T-helper 22 cell (primary cell): ENCODE data around the gene NINJ2.

Experiments used
- DNase-seq: peaks from one replicate; pipeline ENCODE4 v3.0.0-alpha.2; 2020; ENCODE audit warnings: low read depth

Gene NINJ2

GRCh38 chr12:569091-569676 is 94.1 kb downstream of the NINJ2 start:
- no peak for DNase-seq

GRCh38 chr12:568486-568885 is 94.8 kb downstream of the NINJ2 start:
- no peak for DNase-seq

- DNase-seq = no peak
These were observed 97.6 kb downstream of the NINJ2 start for GRCh38 chr12:565589-566105.

- DNase-seq = no peak
These were observed 98.1 kb downstream of the NINJ2 start for GRCh38 chr12:565161-565560.

GRCh38 chr12:563787-564298 is 99.4 kb downstream of the NINJ2 start:
- DNase-seq = no peak

DNA sequence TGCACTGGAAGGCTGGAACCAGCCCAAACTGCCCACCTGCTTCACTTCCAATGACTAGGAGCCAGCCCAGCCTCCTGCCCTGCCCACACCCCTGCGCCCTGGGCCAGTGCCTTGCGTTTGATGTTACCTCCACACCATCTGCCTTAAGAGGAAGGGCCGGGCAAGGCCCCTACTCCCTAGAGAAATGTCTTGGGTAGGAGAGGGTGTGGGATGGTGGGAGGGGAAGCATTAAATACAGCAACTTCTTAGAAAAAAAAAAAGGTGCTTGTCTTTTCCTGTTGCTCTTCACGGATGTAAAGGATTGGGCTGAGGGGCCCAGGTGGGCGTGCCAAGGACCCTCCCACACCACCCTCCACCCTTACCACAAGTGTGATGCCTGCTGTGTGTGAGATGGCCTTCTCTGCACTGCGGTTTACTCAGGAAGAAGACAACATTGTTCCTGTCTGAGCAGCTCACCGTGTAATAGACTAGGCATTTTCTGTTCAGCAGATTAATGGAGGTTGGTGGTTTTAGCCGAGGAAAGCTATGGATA is 99.9 kb downstream of the NINJ2 start:
- peak; percentile 58 for DNase-seq

DNA sequence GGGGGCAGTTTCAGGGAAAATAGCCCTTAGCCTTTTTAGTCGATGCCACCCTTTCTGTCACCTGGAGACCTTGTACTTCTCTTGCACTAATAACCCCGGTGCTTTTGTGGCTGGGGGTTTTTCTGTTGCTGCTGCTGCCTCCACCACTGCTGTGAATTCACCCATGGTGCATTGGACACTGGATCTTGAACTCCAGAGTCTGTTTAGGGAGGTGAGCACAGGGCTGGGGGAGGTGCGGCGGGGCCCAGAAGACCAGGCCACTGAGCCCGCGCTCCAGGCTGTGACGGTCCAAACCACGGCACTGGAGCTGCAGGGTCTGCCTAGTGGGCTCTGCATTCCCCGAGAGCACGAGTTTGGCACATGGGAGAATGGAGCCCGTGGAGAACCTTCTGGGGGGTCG is 100.6 kb downstream of the NINJ2 start:
- DNase-seq = no peak

DNA sequence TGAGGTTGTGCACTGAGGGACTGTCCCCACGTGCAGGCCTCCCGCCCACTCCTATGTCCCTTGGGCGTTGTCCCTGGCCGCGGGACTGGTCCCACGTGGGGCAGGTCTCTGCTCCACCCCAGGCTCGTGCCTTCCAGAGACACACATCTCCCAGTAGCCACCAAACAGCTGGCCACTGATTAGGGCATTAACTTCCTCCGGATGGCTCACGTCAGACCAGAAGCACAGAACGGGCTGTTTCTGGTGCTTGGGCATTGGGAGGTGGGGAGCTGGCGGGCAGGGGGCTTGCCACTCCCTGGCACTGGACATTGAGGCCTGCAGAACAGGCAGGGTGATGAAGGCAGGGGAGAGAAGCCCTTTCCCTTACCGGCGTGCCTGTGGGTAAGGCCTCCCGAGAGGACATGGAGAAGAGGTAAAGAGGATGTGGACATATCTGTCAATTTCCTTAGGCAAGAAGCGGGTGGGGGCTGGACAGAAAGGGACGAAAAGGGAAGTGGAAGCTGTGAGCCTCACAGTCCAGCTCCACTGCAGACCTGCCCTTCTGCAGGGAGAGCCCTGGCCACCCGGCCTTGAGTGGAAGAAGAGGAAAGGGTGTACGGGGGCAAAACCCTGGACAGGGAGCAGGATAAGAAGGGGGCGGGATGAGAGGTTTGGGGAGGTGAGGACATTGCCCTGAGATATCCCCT is 101.2 kb downstream of the NINJ2 start:
- DNase-seq = no peak

DNA sequence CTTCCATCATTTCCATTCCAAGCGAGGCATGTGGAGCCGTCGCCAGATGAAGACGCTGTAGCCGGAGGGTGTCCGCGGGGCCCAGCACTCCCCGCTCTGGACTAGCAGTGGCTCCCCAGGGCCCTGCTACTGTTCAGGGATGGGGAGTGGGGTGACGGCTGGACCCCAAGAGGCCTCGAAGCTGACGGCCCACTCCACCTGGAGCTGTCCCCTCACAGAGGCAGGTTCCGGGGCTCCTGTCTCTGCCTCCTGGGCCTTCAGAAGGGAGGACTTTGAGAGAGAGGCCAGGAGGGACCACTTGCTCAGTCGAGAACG is 101.9 kb downstream of the NINJ2 start:
- DNase-seq = no peak

GRCh38 chr12:560691-561390 is 102.4 kb downstream of the NINJ2 start:
- no peak for DNase-seq

- DNase-seq = no peak
These were observed 103.3 kb downstream of the NINJ2 start for GRCh38 chr12:559906-560455.

DNA sequence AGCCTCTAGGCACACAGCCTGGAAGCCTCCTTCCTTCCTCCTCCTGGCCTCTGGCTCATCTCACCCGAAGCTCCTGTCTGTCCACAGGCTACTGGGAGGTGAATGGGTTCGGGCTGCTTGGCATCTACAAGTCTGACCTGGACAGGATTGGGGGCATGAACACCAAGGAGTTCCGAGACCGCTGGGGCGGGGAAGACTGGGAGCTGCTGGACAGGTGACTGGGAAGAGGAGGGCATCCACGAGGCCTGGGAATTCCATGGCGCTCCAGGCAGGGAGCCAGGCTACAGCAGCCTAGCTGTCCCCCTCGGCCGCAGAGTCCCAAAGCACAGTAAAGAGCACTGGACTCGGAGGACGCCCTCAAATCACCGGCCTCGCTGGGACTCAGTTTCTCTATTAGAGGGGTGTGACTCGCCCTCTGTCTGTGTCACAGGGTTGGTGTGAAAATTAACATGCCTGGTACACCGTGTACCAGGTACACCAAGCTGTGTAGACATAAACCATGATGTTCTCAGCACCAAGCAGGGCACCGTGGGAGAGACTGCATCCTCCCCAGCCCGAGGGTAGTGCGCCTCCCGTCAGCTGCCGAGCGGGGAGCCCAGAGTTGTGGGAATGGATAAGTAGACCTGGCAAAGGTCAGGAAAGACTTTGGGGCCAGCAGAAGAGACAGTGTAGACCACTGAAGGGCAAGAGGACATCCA is 103.9 kb downstream of the NINJ2 start:
- no peak for DNase-seq

DNA sequence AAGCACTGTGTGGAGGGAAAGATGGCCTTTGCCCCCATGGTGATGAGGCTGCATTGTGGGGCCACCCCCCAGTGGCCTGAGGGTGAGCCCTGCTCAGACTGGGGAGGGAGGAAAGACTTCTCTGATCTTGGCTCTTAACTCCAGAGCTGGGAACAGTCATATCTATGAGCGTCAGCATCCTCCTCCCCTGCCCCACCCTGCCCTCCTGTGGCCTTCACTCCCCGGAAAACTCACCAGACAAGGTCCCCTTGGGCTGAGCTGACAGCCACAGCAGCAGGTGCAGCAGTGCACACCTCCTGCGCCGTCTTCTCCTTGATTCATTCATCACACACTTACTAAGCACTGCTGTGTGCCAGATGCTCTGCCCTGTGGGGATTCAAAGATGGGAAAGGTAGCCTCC is 104.7 kb downstream of the NINJ2 start:
- no peak for DNase-seq

DNA sequence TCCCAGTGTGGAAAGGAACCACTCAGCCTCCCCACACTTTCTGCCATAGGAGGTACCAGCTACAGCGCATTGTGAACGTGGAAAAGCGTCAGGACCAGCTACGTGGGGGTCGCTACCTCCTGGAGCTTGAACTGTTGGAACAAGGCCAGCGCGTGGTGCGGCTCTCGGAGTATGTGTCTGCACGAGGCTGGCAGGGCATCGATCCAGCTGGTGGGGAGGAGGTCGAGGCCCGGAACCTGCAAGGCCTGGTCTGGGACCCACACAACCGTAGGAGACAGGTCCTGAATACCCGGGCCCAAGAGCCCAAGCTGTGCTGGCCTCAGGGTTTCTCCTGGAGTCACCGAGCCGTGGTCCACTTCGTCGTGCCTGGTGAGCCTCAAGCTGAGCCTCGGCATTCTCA is 106.7 kb downstream of the NINJ2 start:
- DNase-seq = no peak

- no peak for DNase-seq
These were observed 109.3 kb downstream of the NINJ2 start for GRCh38 chr12:554001-554285.

DNA sequence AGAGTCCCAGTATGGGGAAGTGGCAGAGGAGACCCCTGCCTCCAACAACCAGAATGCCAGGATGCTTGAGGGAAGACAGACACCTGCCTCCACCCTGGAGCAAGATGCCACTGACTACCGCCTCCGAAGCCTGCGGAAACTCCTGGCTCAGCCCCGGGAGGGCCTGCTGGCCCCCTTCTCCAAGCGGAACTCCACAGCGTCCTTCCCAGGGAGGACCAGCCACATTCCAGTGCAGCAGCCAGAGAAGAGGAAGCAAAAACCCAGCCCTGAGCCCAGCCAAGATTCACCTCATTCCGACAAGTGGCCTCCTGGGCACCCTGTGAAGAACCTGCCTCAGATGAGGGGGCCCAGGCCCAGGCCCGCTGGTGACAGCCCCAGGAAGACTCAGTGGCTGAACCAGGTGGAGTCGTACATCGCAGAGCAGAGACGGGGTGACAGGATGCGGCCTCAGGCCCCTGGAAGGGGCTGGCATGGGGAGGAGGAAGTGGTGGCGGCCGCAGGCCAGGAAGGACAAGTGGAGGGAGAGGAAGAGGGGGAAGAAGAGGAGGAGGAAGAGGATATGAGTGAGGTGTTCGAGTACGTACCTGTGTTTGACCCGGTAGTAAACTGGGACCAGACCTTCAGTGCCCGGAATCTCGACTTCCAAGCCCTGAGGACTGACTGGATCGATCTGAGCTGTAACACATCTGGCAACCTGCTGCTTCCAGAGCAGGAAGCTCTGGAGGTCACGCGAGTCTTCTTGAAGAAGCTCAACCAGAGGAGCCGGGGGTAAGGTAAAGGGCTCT is 109.8 kb downstream of the NINJ2 start:
- no peak for DNase-seq

DNA sequence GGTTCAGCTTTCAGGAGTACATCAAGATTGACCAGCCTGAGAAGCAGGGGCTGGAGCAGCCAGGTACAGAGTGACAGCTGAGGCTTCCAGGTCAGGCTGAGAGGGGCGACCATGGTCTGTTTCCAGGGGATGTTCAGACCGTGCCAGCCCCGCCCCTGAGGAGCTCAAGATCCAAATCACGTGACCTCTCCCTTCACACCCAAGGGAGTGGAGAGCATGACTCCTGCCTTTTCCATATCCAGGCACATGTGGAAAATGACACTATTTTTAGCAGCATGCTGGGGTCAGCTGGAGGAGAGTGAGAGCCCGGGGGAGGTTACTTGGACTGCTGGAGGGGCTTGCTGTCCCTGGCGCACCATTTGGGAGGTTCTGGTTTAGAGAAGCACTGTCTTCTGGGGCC is 110.8 kb downstream of the NINJ2 start:
- DNase-seq = no peak

GRCh38 chr12:550473-551260 is 112.6 kb downstream of the NINJ2 start:
- no peak for DNase-seq

DNA sequence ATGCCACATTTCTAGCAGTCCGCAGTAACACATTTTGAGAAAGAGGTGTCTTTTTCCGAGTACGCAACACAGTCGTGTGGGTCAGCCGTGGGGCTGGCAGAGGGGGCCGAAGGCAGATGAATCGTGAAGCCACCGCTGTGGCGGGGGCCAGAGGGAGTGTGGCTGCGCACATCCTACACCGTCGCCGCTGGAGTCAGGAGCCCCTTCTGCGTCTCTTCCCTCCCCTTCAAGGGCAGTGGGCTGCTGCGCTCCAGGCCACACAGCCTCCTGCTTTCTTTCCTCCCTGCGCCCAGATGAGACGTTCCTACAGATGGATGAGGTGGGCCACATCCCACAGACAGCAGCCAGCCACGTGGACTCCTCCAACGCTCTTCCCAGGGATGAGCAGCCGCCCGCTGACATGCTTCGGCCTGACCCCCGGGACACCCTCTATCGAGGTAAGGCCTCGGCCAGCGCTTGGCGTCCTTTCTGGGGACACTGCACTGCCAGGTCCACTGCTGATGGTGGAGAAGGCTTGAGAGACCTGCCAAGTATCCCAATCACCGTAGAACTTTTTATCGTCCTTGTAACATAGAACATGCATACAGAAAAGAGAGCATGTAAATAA is 113.7 kb downstream of the NINJ2 start:
- no peak for DNase-seq

- DNase-seq = no peak
These were observed 115.3 kb downstream of the NINJ2 start for GRCh38 chr12:547883-548470.
